Measurements from ENCODE around the gene ZNF239.
"Not testable (repeated sequence)": the region's sequence is repeated elsewhere in the genome, so short reads cannot be mapped to it uniquely, and the experiment has no call there.

Gene ZNF239

DNA sequence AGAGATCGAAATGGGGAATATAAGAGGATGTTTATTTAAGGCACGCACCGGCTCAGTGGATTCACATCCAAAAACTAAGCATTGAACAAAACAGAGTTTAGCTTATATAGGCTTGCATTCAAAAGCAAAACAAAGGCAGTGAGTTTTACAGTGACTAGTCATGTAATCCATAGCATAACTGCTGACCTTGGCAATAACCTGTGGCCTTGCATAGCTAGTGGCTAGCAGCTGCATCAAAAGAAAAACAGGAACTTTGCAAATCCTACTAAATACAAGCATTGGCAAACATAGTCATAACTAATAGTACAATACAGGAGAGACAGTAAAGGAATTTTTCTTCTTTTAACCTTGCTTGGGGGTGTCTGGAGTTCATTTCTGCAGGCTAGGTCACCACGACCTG is 22.1 kb upstream of the ZNF239 start:
- peak in 1 of 2 experiments; percentile 58 for DNase-seq (ENCODE audit: low read depth in 1 of 2, low spot score in 1 of 2)
- no peak for TF ChIP-seq JUND (IDR thresholded peaks at IDR 0.05; ENCODE audit: low read depth)
- in situ Hi-C loops (cut with HindIII; ENCODE audit: low pct_unique_long_range_greater_than_20kb, low sequenced_read_pairs): no loop called here

DNA sequence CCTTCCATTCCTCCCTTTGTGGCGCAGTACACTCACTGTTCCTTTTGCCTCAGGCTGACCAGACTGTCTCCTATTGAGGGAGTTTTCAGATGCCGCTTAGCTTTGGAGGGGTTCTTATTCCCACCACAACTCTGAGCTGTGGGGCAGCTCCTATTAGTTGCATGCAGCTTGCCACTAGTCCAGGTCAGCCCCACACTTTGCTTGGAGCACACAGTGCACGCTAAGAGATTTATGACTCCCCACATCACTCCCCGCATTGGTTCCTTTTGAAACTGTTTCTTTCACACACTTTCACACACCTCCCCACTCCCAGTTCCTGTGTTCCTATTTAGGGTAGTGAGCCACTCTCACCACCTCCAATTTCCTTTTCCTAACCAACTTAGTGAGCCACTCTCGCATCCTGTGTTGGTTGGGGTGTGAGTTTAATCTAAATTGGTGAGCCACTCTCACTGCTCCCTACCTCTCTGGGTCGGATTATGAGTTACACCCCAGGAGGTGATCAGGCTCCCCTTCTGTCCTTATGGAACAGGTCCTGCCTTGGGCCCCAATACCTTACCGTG is 21.4 kb upstream of the ZNF239 start:
- in situ Hi-C loops (cut with HindIII; ENCODE audit: low pct_unique_long_range_greater_than_20kb, low sequenced_read_pairs): no loop called here
- DNase-seq (ENCODE audit: low read depth in 1 of 2, low spot score in 1 of 2): no peak
- no peak for TF ChIP-seq JUND (IDR thresholded peaks at IDR 0.05; ENCODE audit: low read depth)

DNA sequence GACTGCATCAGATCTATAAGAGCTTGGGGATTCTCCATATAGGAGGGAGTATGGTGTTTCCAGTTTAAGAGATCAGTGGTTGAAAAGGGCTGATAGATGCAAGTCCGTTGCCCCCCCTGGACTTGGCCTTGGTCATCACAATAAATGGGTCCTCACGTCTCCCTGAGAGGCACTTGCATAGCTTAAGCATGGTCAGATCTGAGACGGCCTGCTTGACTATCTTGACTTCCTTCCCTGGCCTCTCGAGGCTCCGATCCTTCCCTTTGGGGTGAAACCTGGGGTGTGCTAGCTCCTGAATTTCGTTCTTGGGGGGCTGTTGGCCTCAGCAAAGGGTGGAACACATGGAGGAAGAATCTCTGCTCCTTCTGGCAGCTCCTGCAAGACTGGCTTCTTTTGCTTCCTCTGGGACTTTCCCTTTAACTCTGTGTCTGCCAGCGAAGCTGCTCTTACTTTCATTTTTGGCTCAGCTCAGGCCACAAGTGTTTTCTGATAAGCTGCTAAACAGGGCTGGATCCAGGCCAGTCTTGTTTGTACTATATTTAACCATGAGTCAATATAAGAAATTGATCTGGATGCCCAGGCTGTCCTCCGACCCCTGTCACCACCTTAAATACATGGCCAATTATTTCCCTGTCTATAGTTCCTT is 20.7 kb upstream of the ZNF239 start:
- DNase-seq (ENCODE audit: low read depth in 1 of 2, low spot score in 1 of 2): no peak
- in situ Hi-C loops (cut with HindIII; ENCODE audit: low pct_unique_long_range_greater_than_20kb, low sequenced_read_pairs): no loop called here
- TF ChIP-seq JUND (IDR thresholded peaks at IDR 0.05; ENCODE audit: low read depth): no peak

DNA sequence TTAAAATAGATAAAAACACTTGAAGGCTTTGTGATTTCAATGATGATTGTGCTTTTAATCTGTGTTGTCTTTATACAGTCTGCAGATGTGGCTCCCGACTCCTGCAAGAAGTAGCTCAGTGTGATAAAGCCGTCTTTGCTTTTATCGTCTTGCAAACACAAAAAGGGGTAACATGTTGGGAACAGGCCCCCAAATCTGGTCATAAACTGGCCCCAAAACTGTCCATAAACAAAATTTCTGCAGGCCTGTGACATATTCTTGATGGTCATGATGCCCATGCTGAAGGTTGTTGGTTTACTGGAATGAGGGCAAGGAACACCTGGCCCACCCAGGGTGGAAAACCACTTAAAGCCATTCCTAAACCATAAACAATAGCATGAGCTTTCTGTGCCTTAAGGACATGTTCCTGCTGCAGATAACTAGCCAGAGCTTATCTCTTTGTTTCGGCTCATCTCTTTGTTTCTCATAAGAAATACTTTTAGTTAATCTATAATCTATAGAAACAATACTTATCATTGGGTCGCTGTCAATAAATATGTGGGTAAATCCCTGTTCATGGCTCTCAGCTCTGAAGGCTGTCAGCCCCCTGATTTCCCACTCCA is 17.0 kb upstream of the ZNF239 start:
- no peak for DNase-seq (ENCODE audit: low read depth in 1 of 2, low spot score in 1 of 2)
- in situ Hi-C loops (cut with HindIII; ENCODE audit: low pct_unique_long_range_greater_than_20kb, low sequenced_read_pairs): no loop called here
- no peak for TF ChIP-seq JUND (IDR thresholded peaks at IDR 0.05; ENCODE audit: low read depth)

DNA sequence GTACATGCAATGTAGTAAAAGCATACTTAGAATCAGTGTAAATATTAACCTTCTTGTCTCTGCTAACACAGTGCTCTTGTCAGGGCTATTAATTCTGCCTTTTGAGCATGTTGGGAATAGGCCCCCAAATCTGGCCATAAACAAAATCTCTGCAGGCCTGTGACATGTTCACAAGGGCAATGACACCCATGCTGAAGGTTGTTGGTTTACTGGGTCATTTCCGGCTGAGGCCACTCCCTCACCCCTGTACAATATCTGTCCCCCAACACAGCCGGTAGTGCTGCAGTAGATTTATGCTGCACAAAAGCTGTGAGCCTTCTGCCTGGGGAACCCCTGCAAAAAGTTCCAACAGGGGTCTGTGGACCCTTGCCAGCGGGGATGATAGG is 12.3 kb upstream of the ZNF239 start:
- in situ Hi-C loops (cut with HindIII; ENCODE audit: low pct_unique_long_range_greater_than_20kb, low sequenced_read_pairs); DNase-seq (ENCODE audit: low read depth in 1 of 2, low spot score in 1 of 2): not testable (repeated sequence)

DNA sequence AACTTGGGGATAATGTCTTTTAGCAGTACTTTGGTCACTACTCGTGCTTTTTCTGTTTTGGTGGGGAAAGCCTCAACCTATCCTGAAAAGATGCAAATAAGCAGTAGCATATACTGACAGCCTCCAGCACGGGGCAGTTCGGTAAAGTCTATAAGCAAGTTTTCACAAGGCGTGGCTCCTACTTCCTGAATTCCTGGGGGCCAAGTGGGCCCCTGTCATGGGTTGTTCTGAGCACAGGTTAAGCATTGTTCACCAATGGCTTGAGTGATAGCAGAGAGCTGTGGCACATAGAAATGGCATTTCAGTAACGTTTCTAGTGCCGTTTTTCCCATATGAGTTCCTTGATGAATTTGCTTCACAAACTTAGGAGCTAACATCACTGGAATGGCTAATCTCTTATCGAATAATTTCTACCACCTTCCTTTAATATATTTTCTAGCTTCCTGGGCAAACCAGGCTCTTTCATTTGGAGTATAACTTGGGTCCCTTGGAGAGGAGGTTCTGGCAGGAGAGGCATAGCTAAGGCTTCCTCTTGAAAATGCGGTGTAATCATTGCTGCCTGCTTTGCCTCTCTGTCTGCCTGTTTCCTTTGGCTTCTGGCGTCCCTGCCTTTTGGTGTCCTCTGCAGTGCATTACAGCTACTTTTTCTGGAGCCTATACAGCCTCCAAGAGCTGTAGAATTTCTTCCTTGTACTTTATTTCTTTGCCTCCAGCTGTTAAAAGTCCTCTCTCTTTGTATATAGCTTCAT is 11.7 kb upstream of the ZNF239 start:
- TF ChIP-seq JUND (IDR thresholded peaks at IDR 0.05; ENCODE audit: low read depth): no peak
- in situ Hi-C loops (cut with HindIII; ENCODE audit: low pct_unique_long_range_greater_than_20kb, low sequenced_read_pairs): no loop called here
- DNase-seq (ENCODE audit: low read depth in 1 of 2, low spot score in 1 of 2): no peak

DNA sequence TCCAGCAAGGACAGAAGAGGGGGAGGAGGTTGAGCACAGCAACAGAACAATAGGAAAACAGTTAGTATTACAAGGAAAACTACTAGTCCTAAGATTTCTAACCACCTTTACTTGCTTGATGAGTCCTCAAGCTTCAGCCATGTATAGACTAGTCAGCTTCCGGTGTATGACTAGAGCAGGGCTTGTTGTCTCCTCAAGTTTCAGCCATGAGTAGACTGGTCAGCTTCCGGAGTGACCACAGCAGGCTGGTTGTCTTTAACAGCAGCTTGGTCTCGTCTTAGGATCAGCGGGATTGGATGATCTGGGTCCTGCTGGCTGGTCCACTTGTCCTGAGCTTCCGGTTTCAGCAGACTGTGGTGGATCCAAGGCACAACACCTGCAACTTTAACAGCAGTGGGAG is 10.6 kb upstream of the ZNF239 start:
- no peak for TF ChIP-seq JUND (IDR thresholded peaks at IDR 0.05; ENCODE audit: low read depth)
- in situ Hi-C loops (cut with HindIII; ENCODE audit: low pct_unique_long_range_greater_than_20kb, low sequenced_read_pairs): no loop called here
- no peak for DNase-seq (ENCODE audit: low read depth in 1 of 2, low spot score in 1 of 2)

DNA sequence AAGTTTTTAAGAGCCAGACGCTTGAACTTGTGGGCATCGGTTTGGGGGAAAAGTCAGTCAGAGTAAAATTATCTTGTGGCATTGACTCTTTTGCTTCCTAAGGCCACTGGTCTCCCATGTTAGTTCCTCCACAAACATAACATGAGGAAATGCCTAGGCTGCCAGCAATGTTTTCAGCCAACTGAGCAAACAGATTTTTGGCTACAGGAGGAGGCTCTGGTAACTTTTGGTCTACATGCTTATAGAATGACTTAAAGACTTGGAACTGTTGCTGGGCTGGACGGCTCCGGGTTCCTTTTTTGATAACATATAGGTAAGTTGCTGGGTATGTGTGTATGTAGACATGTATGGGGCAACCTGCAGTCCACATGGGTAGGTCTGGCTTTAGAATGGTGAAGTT is 9.6 kb upstream of the ZNF239 start:
- in situ Hi-C loops (cut with HindIII; ENCODE audit: low pct_unique_long_range_greater_than_20kb, low sequenced_read_pairs): no loop called here
- peak; percentile 20; the same call in 1 of the 2 replicates for TF ChIP-seq JUND (IDR thresholded peaks at IDR 0.05; ENCODE audit: low read depth)
- peak in 1 of 2 experiments; percentile 91 for DNase-seq (ENCODE audit: low read depth in 1 of 2, low spot score in 1 of 2)

DNA sequence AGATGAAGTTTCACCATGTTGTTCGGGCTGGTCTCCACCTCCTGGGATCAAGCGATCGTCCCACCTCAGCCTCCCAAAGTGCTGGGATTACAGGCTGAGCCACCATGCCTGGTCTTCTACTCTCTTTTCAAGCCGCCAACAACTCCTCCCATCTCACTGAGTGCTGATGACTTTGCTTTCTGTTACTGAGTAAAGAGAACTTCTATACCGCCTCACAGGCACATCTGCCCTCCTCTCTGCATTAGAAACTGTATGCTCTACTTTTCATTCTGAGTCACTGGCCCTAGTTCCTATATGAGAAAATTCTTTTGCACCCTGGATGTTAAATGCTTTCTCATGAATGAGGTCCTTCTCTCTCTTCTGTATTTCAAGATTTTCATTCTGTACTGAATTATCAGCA is 2.2 kb upstream of the ZNF239 start:
- no peak for TF ChIP-seq JUND (IDR thresholded peaks at IDR 0.05; ENCODE audit: low read depth)
- in situ Hi-C loops (cut with HindIII; ENCODE audit: low pct_unique_long_range_greater_than_20kb, low sequenced_read_pairs): no loop called here
- no peak for DNase-seq (ENCODE audit: low read depth in 1 of 2, low spot score in 1 of 2)

DNA sequence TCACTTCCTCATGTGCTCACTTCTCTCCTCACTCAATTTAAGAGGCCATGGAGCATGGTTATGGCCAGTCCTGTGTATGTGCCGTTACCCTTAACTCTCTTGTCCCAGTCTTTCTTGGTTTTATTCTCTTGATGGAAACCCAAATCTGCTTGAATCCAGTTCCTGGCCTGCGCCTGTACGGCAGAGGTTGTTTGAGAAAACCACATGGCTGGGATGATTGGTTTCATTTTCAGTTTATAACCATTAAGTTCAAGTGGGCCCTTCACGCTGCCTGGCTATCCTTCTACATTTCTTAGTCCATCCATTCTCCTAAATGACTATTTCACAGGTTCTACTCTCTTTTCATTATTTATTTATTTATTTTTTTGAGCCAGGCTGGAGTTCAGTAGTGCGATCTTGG is 1.6 kb upstream of the ZNF239 start:
- no peak for TF ChIP-seq JUND (IDR thresholded peaks at IDR 0.05; ENCODE audit: low read depth)
- no peak for DNase-seq (ENCODE audit: low read depth in 1 of 2, low spot score in 1 of 2)
- in situ Hi-C loops (cut with HindIII; ENCODE audit: low pct_unique_long_range_greater_than_20kb, low sequenced_read_pairs): no loop called here

DNA sequence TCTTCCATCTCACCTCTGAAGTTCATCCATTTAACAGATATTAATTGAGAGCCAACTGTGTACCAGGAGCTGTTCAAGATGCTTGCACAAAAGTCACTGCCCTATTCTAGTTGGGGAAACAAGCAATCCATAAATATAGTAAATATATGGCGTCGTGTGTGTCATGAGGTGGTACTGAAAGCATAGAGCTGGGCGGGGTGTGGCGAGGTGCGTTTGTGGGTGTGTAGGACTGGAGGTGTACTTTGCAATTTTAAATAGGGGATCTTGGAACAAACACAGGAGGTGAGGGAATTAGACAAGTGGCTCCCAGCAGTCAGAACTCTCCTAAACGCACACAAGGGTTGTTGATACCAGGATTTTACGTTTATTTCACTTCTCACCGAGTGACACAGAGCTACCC is 490 bp upstream of the ZNF239 start:
- no peak for TF ChIP-seq JUND (IDR thresholded peaks at IDR 0.05; ENCODE audit: low read depth)
- in situ Hi-C loops (cut with HindIII; ENCODE audit: low pct_unique_long_range_greater_than_20kb, low sequenced_read_pairs): no loop called here
- no peak for DNase-seq (ENCODE audit: low read depth in 1 of 2, low spot score in 1 of 2)

DNA sequence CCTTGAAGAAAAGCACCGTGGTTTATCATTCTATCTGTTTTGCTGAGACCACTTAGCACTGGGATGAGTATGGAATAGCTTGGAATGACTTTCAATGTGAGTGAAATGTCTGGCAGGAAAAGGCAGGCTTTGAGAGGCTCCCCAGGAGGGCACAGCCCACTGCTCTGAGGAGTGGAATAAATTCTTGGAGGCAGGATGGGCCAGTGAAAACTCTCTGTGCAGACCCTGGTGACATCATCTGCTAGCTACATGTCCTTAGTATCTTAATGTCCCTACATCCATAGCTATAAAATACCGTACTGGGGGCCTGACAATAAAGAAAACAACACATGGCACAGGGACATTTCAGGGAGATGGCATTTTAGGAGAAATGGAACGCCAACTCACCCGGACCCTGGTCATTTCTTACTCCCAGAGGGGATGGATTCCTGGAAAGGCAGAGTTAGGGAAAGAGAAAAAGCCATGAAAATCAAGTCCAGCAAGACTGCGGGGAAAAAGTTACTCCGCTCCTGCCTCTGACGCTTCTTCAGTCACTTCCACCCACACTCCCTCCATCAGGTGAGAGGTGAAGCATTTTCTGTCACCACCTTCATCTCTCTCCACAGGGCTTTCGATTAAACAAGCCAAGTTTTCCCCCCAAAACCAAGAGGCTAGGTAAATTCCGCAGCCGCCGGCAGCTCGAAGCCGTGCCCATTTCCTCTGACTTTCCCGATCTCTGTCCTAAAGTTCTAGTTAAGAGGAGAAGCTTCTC is 991 bp downstream of the ZNF239 start:
- TF ChIP-seq JUND (IDR thresholded peaks at IDR 0.05; ENCODE audit: low read depth): no peak

More for the DNA sequence above, 991 bp downstream of the ZNF239 start:
- in situ Hi-C loops (cut with HindIII; ENCODE audit: low pct_unique_long_range_greater_than_20kb, low sequenced_read_pairs): no loop called here
- no peak for DNase-seq (ENCODE audit: low read depth in 1 of 2, low spot score in 1 of 2)

All from T47D (cell line).